T-helper 9 cell (primary cell): ENCODE measurements around the gene TSHZ2.
"Not testable (repeated sequence)": the region's sequence is repeated elsewhere in the genome, so short reads cannot be mapped to it uniquely, and the experiment has no call there.

Experiments
- DNase-seq: peaks from one replicate; pipeline ENCODE4 v3.0.0-alpha.2; 2020

Gene TSHZ2

DNA sequence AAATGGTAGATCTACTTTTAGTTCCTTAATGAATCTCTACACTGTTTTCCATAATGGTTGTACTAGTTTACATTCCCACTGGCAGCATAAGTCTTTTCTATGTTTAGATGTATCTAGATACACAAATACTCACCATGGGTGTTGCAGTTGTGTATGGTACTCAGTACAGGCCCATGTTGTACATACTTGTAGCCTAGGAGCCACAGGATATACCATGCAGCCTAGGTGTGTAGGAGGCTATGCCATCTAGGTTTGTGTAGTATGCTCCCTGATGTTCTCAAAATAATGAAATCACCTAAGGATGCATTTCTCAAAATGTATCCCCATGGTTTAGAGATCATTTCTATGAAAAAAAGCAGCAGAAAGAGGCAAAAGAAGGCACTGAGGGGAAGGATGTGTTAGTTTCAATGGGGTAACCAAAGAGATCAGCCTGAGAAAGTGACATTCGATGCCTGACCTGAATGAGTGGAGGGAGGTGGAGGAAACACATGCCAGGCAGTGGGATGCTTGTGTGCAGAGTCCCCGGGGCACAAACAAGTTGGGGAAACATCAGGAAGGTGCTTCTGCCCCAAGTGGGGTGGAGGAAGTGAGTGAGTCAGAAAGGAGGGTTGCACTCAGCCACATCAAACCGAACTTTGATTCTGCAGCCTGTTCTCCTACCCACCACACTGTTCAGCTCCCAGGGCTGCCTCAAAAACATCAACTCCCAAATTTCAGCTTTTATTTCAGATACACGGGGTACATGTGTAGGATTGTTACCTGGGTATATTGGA lies 430.3 kb downstream of the TSHZ2 start:
- DNase-seq: no peak

DNA sequence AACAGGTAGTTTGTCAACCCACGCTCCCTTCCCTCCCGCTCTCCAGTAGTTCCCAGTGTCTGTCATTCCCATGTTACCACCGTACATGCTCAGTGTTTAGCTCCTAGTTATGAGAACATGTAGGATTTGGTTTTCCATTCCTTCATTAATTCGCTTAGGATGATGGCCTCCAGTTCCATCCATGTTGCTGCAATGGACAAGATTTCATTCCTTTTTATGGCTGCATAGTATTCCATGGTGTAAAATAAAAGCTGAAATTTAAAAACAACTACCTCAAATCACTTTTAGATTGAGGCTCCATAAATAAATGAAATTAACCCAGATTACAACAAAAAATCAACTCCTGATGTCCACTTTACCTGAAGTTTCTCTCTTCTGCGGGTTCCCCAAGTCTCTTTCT lies 430.9 kb downstream of the TSHZ2 start:
- DNase-seq: no peak

DNA sequence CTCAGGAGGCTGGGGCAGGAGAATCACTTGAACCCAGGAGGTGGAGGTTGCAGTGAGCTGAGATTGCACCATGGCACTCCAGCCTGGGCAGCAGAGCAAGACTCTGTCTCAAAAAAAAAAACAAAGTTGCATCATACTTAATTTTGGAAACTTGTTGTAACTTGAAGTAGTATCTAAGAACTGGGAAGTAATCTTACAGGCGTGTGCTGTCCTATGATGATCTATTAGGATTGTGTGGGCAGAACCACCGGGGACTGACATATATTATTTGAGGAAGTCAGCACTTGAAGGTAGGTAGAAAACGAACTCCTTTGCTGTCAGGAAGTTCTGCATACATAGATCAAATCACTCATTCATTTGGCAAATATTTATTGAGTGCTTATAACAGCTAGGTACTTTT lies 433.0 kb downstream of the TSHZ2 start:
- no peak for DNase-seq

DNA sequence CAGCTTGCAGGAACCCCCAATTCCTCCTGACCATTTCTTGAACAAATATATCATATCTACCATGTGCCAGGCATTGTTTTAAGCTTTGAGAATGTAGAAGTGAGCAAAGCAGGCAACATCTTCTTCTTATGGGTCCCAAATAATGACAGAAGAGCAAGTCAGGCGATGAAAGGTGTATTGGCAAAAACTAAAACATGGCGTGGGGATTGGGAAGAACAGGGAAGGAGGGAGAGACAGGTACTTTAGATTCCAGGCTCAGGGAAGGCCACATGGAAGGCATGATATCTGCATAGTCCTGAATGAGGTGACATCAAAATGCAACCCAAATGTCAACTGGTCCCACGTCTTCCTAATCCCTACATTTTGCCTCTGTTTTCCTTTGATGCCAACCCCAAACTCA lies 434.4 kb downstream of the TSHZ2 start:
- DNase-seq: no peak

DNA sequence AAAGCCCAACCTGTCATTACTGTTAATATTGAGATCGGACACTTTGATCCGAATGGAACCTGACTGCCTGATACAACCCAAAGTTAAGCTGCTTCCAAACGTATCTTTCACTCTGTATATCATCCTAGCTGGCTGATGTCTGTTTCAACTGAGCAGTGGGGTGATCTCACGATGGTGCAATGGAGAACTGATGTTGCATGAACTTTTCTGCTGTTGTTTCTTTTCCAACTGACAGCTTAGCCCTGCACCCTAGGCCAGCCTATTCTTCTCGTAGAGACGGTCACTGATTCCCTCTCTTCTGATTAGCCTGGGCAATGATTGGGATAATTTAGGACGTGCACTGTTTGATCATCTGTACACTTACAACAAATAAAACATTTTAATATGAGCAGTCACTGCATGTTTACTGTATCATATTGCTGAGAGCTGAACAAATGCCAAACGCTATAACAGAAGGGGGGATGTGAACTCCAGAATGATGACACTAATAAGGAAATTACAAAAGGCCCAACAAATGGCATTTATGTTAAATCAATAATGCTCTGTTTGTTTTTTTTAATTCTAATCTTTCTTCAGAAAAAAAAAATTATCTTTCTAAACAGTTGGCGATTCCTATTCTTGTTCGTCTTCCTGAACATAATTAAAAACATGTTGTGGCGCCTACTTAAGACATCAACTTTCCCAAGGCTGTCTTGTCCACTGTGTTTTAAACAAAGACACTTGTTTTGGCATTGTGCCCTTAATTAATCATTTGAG lies 436.7 kb downstream of the TSHZ2 start:
- DNase-seq: no peak

DNA sequence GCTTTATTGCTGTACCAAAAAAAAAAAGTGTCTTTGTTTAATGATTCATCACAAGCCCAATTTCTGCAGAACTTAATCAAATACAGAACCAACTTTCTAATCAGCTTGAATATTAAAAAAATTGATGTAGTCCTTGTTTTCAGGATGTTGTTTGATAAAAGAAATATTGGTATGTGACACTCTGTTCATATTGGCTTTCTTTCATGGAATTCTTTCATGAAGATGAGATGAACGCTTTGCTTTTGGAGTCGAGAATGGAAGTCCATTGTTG lies 437.2 kb downstream of the TSHZ2 start:
- DNase-seq: no peak

DNA sequence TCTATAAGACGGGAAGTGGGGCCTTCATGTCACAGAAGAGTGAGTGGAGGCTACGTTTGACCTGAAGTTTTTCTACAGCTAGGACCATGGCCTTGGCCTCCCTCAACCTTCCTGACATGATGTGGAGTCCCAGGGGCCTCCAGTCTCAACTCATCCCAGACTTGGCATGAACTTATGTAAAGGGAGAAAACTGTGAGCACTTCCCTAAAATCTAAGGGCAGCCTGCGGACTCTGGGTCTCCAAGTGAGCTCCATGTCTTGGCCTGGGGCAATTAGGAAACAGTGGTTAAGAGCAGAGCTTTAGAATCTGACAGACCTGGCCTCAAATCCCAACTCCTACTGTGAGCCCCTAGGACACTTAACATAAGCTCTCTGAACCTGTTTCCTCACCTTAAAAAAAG lies 439.0 kb downstream of the TSHZ2 start:
- DNase-seq: no peak

DNA sequence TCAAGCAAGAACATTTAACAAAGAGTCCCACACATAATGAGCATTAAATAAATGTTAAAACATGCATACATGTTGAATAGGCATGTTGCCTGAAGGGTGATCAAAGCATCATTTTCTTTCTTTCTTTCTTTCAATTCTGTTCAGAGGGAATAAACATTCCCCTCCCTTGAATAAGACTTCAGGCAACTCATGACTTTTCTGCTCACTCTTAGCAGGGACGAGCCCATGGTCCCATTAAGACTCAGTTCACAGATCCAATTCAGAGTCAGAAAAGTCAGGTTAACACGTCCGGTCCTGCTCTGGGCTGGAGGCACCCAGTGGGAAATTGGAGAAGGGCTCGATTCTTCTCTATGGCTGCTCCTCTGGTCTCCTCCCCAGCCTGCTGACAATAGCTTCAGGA lies 439.7 kb downstream of the TSHZ2 start:
- no peak for DNase-seq

DNA sequence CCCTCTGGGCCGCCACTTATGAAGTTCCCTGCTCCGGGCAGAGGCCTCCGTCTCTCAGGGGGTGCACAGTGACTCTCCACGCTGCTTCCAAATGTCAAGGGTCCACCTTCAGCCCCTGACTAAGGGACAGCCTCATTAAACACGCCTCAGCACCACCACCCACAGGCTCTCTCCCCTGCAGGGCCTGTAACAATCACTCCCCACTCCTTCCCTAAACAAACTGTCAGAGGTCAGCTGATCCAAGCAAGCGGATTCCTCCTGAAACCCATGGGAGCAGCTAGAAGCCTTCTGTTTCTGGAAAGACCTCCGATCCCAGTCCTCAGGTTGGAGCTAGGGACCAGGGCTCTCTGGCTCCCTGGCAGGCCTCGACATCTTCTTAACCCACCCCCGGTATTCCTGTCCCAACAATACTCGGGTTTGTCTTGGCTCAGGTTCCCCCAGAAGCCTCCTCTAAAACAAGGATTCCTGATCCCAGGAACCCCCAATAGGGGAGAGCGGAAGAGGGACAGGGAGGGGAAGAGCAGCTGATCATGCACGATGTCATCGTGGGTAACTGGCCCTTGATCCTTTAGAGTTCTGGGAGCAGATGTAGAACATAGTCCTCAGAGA lies 440.5 kb downstream of the TSHZ2 start:
- no peak for DNase-seq

DNA sequence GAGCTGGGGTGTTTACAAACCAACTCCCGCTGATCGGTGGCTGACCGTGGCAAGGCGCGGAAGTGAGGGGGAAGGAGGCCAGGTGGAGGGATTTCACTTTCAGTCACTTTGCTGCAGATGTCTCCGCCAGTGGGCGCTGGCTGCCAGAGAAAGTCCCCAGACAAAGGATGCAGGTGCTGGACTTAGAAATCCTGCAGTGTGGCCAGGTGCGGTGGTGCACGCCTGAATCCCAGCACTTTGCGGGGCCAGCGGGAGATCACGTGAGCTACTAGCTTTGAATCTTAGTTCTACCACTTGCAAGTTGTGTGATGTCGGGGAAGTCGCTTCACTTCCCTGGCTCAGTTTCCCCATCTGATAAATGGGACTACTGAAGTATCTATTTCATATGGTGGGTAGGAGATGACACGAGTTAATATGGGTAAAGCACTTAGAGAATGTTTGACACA lies 441.1 kb downstream of the TSHZ2 start:
- peak; percentile 31 for DNase-seq

DNA sequence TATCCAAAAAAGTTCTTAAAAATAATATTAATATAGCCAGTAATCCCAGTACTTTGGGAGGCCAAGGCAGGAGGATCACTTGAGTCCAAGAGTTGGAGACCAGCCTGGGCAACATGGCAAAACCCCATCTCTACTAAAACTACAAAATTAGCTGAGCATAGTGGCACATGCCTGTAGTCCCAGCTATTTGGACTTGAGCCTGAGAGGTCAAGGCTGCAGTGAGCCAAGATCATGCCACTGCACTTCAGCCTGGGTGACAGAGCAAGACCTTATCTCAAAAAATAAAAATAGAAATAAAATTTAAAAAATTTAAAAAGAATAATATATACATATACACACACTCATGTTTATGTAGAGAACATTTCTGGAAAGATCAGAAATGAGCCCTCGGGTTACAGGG lies 441.7 kb downstream of the TSHZ2 start:
- not testable (repeated sequence) for DNase-seq

DNA sequence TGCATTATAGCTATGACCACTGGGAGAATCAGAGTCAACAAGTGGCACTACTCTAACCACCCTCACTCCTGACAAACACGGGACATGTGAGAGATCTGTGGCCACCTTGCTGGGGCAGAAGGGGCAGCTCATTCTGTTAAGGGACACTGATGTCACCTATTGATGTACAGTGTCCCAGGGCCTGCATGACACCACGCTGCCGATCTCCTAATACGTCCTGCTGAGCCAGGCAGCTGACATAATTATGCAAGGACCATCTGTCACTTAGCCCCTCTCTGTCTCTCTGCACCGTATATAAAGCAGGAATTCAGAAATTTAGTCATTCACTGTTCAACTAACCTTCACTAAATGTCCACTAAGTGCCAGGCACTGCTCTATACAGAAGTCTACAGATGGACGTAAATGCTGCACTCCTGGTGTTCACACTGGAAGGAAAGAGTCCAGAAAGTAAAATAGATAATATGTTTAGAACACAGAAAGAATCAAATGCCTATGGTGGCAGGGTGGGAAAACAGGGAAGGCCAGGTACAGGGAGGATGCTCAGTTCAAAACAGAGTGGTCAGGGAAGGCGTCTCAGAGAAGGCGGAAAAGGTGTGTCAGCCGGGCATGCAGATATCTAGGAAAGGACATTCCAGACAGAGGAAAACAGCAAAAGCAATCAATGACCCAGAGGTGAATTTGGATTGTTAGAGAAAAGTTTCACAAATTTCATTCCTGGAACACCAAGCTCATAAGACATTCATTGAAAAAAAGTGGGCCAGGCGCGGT lies 447.7 kb downstream of the TSHZ2 start:
- DNase-seq: no peak

DNA sequence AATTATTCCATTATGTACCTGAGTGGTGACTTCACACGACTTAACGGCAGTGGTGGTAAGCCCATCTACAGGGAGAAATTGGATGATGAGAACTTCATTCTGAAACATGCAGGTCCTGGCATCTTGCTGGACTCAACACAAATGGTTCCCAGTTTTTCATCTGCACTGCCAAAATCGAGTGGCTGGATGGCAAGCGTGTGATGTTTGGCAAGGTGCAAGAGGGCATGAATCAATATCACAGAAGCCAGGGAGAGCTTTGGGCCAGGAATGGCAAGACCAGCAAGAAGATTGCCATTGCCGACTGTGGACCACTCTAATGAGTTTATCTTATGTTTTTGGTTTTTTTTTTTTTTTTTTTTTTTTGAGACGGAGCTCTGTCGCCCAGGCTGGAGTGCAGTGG lies 449.2 kb downstream of the TSHZ2 start:
- DNase-seq: no peak

DNA sequence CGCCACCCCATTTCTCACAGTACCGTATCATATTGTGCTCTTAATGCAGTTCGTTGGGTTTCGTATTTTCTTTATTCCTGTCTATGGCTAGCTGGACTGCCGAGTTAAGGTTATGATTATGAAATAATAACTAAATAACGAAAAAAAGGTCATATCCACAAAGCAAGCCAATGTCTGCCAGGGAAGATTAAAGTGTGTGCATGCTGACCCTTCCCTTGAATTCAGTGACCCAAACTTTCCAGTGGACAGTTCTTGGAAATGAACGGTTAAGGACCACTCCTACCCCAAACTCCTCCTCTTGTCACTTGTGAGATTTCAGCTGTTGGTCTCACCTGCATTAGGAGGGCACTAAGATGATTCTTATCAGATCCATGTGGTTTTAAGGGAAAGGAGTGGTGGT lies 449.9 kb downstream of the TSHZ2 start:
- DNase-seq: no peak

DNA sequence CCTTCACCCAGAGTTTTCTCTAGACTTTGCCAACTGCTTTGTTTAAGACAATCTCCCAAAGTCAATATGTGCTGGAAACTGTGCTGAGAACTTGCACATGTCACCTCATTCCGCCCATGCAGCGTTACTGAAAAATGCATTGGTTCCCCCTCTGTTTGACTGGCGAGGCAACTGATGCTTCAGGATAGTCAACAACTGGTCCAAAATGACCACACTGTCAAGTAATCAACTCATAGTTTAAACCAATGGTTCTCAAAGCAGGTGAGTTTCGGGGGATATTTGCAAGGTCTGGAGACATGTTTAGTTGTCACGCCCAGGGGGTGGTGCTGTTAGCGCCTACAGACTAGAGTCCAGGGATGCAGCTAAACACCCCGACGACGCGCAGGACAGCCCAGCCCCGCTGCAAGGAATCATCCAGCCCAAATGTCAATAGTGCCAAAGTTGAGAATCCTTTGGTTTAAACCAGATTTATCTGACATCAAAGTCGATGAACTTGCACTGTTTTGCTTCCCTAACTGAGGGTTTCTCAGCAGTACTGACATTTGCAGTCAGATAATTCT lies 451.5 kb downstream of the TSHZ2 start:
- DNase-seq: no peak

DNA sequence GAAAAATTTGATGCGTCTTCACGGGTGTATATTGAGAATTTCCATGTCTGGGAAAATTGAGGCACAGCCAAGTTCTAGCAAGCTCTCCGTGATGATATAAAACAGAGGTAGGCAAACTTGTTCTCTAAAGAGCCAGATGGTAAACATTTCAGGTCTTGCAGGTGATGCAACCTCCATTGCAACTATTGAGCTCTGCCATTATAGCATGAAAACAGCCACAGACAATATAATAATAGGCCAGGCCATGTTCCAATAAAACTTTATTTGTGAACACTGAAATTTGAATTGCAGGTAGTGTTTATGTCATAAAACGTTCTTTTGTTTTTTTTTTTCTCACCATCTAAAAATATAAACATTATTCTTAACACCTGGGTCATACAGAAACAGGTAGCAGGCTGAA lies 453.3 kb downstream of the TSHZ2 start:
- no peak for DNase-seq

DNA sequence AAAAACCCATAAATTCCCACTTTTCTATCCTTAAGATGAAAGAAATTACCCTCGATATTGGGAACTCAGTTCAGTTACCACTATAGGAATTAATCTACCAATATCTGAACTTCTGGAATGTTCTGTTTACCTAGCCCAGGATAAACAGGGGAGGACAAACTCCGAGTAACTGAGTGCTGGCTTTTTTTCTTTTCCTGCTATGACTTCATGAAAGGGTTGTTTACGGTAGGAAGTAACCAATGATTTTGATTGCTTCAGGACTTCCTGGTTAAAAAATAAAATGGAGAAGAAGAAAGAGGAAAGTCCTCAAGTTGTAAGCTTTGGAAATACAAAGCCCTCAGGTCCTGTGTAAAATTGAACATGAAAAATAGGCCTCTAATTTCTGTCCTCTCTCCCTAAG lies 453.8 kb downstream of the TSHZ2 start:
- DNase-seq: no peak

DNA sequence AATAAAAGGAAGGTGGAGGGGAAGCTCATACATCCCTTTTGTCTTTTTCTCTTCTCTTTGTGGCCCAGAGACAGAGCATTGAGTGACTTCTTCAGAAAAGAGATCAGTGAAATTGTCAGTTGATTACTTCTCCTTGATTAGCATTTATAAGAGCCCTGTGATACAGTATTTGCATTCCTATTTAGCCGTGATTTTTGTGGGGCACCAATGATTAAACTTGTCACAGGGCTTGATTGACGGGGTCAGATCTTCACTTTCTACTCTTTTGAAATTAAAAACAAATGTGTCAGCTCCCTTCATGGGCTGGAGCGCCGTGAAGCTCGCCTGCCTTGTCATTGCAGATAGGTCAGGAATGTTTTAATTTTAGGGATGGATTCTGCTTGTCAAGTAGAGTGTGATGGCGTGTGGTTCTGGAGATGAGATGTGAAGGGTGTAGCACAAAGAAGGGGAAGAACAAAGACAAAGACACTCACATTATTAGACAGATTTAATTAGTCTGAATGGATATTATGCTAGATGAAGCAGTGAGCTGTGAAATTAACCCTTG lies 454.7 kb downstream of the TSHZ2 start:
- DNase-seq: no peak

DNA sequence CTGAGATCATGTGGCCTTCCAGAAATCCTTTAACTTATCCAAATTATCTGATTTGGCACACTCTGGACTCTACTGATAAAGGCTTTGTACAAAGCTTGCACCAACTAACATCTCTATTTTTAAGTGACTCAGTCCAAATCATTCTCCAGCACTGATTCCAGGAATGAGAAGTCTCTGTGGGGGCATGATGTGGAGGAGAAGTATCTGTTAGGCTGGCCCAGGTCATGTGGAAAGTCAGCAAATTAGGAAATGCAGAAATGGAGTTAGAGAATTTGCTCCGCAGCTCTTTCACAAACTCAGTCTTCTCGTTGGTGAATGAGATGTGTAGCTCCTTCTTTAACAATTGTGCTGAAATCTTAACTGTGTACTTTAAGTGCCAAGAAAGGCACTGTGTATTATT lies 455.8 kb downstream of the TSHZ2 start:
- no peak for DNase-seq

DNA sequence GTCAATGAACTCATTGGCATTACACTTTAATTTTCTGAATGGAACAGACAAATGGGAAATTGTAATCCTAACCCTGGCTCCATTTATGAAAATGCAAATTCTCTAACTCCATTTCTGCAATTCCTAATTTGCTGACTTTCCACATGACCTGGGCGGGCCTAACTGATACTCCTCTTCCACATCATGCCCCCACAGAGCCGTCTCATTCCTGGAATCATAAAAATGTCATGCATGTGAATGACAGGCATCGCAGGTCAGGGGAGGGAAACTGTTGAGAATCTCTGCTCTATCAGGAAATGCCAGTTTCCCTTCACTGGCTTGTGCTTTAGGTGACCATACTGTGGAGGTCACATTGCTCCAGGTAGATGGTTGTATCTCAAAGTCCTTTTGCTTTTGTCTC lies 456.4 kb downstream of the TSHZ2 start:
- DNase-seq: no peak

DNA sequence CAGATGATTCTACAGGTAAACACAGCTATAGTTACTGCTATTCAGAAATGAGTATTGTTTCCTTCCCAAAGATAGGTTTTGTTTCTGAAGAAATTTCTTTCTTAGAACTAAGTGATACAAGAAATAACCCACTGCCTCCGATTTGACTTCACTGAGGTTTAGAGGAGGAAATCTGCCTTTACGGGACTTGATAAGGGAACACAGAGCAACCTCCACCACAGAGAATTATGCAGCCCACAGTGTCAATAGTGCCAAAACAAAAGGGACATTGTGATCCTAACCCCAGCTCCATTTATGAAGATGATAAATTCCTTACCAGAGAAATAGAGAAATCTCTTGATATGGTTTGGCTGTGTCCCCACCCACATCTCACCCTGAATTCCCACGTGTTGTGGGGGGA lies 456.8 kb downstream of the TSHZ2 start:
- no peak for DNase-seq

DNA sequence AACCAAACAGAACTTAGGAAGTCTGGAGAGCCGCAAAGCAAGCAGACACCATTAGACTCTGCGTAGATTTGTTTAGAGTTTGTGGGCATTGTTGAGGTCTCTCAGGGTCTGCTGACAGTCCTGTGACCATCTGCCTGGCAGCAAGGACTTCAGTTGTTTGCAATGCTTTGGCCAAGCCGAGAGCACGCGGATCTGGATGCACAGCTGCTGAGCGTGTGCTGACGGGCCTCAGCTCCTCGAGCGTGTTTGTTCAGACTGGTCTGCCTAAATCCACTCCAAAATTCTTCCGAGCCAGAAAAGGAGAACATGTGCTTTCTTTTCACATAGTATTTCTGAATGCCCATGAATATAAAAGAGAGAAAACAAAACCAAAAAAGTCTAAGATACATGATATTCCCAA lies 462.5 kb downstream of the TSHZ2 start:
- DNase-seq: no peak

DNA sequence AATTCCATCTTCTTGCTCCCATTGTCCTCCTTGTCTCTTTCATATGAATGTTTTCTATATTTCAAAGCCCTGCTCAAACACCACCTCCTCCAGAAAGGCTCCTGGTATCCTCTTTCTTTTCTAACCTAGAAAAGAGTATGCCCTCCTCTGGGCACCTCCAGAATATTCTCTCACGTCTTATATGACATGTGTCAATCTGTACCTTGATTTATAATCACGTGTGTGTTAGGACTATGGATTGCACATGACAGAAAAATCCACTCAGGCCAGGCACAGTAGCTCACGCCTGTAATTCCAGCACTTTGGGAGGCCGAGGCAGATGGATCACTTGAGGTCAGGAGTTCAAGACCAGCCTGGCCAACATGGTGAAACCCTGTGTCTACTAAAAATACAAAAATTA lies 464.8 kb downstream of the TSHZ2 start:
- not testable (repeated sequence) for DNase-seq
